SK-N-MC (cell line): ENCODE data around the gene RAB42.

ENCODE experiments used
- EZH2 ChIP-seq: fragments of 200-600 bp; sonication (generic); IDR thresholded peaks from one replicate; pipeline ENCODE4 v1.6.1; 2017; ENCODE audit warnings: antibody characterized with exemption
- POLR2AphosphoS5 ChIP-seq: IDR thresholded peaks from 2 replicates; pipeline ENCODE4 v1.6.1; 2012; ENCODE audit warnings: mild to moderate bottlenecking, low read depth, low read length, borderline replicate concordance

- no peak for TF ChIP-seq EZH2
- no peak for TF ChIP-seq POLR2AphosphoS5
Measured at GRCh38 chr1:28604411-28604810, 12.3 kb downstream of the RAB42 start.
